Activated naive CD8-positive, alpha-beta T cell treated with anti-CD3 and anti-CD28 coated beads for 36 hours (primary cell): Measurements from ENCODE around the gene CREBBP. TPM values are rescaled to one million over a fixed set of nuclear protein-coding genes. Genes with fewer than 3 reads are reported as not detected.

ENCODE experiments used
- DNase-seq: peaks from one replicate; pipeline ENCODE4 v3.0.0; 2021
- H3K27ac Mint-ChIP-seq: one replicate; pipeline ENCODE4 v1.8.0; 2022; ENCODE audit warnings: mild to moderate bottlenecking, moderate library complexity, mixed read lengths
- H3K27me3 Mint-ChIP-seq: one replicate; pipeline ENCODE4 v1.8.0; 2022; ENCODE audit warnings: mild to moderate bottlenecking, mixed read lengths
- H3K36me3 Mint-ChIP-seq: one replicate; pipeline ENCODE4 v1.8.0; 2021; ENCODE audit warnings: mild to moderate bottlenecking, mixed read lengths
- H3K4me1 Mint-ChIP-seq: one replicate; pipeline ENCODE4 v1.8.0; 2021; ENCODE audit warnings: mixed read lengths
- H3K4me3 Mint-ChIP-seq: one replicate; pipeline ENCODE4 v1.8.0; 2022; ENCODE audit warnings: mild to moderate bottlenecking, moderate library complexity, mixed read lengths
- H3K9me3 Mint-ChIP-seq: one replicate; pipeline ENCODE4 v1.8.0; 2022; ENCODE audit warnings: mixed read lengths
- total RNA-seq, 2 experiments: library from RNA; stranded (reverse); gene quantifications; one replicate each; pipeline ENCODE4 v1.2.3, GENCODE V29; 2021

CREBBP gene
- total RNA-seq, 2 experiments from 2014 or later = 30.1 to 32.7 TPM

GRCh38 chr16:3872216-3872895 lies 8.2 kb downstream of the CREBBP start:
- Mint-ChIP-seq H3K36me3 (peaks cover 11% of the 10 kb centered on the region), H3K27ac (no peak overlapping the region), H3K27me3 (no peaks in the 10 kb centered on the region), H3K4me1 (peaks cover 84% of the 10 kb centered on the region), H3K4me3 (no peak overlapping the region), H3K9me3 (no peaks in the 10 kb centered on the region)
- no peak for DNase-seq

GRCh38 chr16:3868967-3869366 lies 11.5 kb downstream of the CREBBP start:
- Mint-ChIP-seq H3K27ac (no peak overlapping the region), H3K9me3 (no peaks in the 10 kb centered on the region), H3K4me1 (peaks cover 70% of the 10 kb centered on the region), H3K36me3 (peaks cover 3% of the 10 kb centered on the region), H3K27me3 (no peaks in the 10 kb centered on the region), H3K4me3 (no peak overlapping the region)
- DNase-seq = no peak

DNA sequence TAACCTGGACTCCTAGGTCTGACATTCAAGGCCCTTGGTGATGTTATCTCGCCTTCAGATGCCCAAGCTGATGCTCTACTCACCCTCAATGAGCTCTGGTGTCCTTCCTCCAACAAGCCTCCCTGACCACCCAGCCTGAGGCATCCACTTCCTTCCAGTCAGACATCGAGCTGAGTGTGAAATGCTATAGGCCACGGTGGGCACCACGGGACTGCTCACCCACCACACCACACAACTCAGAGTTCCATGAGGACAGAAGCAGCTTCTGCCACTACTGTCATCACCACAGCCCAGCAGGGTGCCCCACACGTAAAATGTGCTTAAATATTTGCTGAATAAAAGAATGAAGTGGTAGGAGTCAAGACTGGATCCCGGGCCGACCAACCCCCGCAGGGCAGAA lies 12.0 kb downstream of the CREBBP start:
- Mint-ChIP-seq H3K4me3 (no peak overlapping the region), H3K36me3 (peaks cover 4% of the 10 kb centered on the region), H3K4me1 (peaks cover 69% of the 10 kb centered on the region), H3K9me3 (no peaks in the 10 kb centered on the region), H3K27ac (peak overlapping the region; percentile 8), H3K27me3 (no peaks in the 10 kb centered on the region)
- DNase-seq = no peak

- no peak for DNase-seq
- Mint-ChIP-seq H3K4me1 (peaks cover 68% of the 10 kb centered on the region), H3K9me3 (no peaks in the 10 kb centered on the region), H3K27me3 (no peaks in the 10 kb centered on the region), H3K27ac (no peak overlapping the region), H3K36me3 (peaks cover 6% of the 10 kb centered on the region), H3K4me3 (no peak overlapping the region)
These were observed 13.6 kb downstream of the CREBBP start for GRCh38 chr16:3866703-3867431.

GRCh38 chr16:3865241-3865640 lies 15.3 kb downstream of the CREBBP start:
- Mint-ChIP-seq H3K36me3 (peaks cover 7% of the 10 kb centered on the region), H3K27me3 (no peaks in the 10 kb centered on the region), H3K27ac (no peak overlapping the region), H3K9me3 (no peaks in the 10 kb centered on the region), H3K4me3 (no peak overlapping the region), H3K4me1 (peaks cover 62% of the 10 kb centered on the region)
- DNase-seq = no peak

GRCh38 chr16:3864562-3864961 lies 16.0 kb downstream of the CREBBP start:
- no peak for DNase-seq
- Mint-ChIP-seq H3K4me1 (peaks cover 63% of the 10 kb centered on the region), H3K4me3 (no peak overlapping the region), H3K27me3 (no peaks in the 10 kb centered on the region), H3K27ac (no peak overlapping the region), H3K9me3 (no peaks in the 10 kb centered on the region), H3K36me3 (peaks cover 7% of the 10 kb centered on the region)

- Mint-ChIP-seq H3K4me1 (peaks cover 61% of the 10 kb centered on the region), H3K36me3 (peaks cover 7% of the 10 kb centered on the region)
These were observed 16.9 kb downstream of the CREBBP start for GRCh38 chr16:3863587-3863986.

GRCh38 chr16:3861808-3862451 lies 18.6 kb downstream of the CREBBP start:
- H3K4me3 Mint-ChIP-seq = no peak overlapping the region
- peaks cover 7% of the 10 kb centered on the region for H3K36me3 Mint-ChIP-seq
- H3K27me3 Mint-ChIP-seq = no peaks in the 10 kb centered on the region
- DNase-seq = no peak
- peaks cover 70% of the 10 kb centered on the region for H3K4me1 Mint-ChIP-seq
- no peaks in the 10 kb centered on the region for H3K9me3 Mint-ChIP-seq
- no peak overlapping the region for H3K27ac Mint-ChIP-seq

More at GRCh38 chr16:3863587-3863986, 16.9 kb downstream of the CREBBP start:
- no peak for DNase-seq
- no peaks in the 10 kb centered on the region for H3K9me3 Mint-ChIP-seq
- no peak overlapping the region for H3K27ac Mint-ChIP-seq
- no peaks in the 10 kb centered on the region for H3K27me3 Mint-ChIP-seq
- H3K4me3 Mint-ChIP-seq = no peak overlapping the region

- peaks cover 5% of the 10 kb centered on the region for H3K36me3 Mint-ChIP-seq
- DNase-seq = no peak
- no peaks in the 10 kb centered on the region for H3K9me3 Mint-ChIP-seq
- H3K4me3 Mint-ChIP-seq = no peak overlapping the region
- peaks cover 72% of the 10 kb centered on the region for H3K4me1 Mint-ChIP-seq
- no peaks in the 10 kb centered on the region for H3K27me3 Mint-ChIP-seq
- H3K27ac Mint-ChIP-seq = no peak overlapping the region
These were observed 20.6 kb downstream of the CREBBP start for GRCh38 chr16:3859889-3860288.

DNA sequence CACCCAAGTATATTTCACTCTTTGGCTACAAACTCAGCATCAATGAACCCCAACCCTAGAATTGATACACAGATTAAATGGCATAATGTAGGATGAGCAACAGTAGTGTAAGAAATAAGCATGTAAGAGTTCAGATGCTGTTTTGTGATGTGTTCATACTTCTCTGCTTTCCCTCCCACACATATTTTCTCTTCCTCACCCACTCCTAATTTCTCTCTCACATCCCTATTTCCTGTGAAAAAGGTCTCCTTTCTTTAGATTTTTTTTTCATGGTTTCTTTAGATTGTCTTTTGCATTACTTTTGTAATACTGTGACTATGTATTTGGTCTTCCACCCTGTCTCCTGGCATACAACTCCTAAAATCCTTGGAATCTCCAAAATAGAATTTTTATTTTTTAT lies 21.7 kb downstream of the CREBBP start:
- H3K9me3 Mint-ChIP-seq = no peaks in the 10 kb centered on the region
- no peak for DNase-seq
- peaks cover 78% of the 10 kb centered on the region for H3K4me1 Mint-ChIP-seq
- H3K4me3 Mint-ChIP-seq = no peak overlapping the region
- peaks cover 3% of the 10 kb centered on the region for H3K36me3 Mint-ChIP-seq
- H3K27ac Mint-ChIP-seq = no peak overlapping the region
- H3K27me3 Mint-ChIP-seq = no peaks in the 10 kb centered on the region

DNA sequence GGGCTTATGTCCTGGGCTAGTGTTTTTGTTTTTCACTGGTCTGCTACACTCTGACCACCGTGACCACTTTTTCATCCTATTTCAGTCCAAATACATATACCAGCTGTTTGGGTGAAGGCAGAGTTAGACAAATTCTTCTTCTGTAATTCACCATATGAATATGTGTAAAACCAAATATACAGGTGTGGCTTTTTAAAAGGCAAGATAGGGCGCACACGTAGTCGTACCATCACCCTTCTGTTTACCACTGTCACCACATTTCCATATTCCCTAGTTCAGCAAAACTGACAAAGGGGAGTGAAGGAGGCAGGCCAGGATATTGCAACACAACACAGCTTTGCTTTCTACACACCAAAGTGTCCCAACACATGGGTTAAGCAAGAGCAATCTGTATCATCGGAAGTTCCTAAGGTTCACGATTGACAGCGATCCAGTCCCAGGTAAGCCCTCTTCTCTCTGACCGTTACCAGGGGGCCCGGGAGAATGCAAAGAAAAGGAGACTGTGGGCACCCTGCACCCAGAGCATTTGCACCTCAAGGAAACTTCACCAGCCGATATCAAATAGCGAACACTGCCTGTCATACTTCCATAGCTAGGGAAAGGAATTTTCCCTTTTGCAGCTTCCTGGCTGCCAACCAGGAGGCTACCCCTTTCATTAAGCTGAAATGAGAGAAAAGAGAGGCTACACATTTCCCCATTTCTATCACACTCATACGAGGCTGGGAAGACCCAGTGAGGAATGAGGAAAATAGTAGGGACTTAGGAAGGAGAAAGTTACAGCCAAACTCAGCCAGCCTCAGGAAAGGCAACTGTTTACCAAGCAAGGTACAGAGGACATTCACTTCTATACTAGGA lies 23.1 kb downstream of the CREBBP start:
- Mint-ChIP-seq H3K9me3 (no peaks in the 10 kb centered on the region), H3K4me1 (peaks cover 75% of the 10 kb centered on the region), H3K36me3 (peaks cover 3% of the 10 kb centered on the region), H3K27me3 (no peaks in the 10 kb centered on the region), H3K27ac (no peak overlapping the region), H3K4me3 (no peak overlapping the region)
- no peak for DNase-seq

DNA sequence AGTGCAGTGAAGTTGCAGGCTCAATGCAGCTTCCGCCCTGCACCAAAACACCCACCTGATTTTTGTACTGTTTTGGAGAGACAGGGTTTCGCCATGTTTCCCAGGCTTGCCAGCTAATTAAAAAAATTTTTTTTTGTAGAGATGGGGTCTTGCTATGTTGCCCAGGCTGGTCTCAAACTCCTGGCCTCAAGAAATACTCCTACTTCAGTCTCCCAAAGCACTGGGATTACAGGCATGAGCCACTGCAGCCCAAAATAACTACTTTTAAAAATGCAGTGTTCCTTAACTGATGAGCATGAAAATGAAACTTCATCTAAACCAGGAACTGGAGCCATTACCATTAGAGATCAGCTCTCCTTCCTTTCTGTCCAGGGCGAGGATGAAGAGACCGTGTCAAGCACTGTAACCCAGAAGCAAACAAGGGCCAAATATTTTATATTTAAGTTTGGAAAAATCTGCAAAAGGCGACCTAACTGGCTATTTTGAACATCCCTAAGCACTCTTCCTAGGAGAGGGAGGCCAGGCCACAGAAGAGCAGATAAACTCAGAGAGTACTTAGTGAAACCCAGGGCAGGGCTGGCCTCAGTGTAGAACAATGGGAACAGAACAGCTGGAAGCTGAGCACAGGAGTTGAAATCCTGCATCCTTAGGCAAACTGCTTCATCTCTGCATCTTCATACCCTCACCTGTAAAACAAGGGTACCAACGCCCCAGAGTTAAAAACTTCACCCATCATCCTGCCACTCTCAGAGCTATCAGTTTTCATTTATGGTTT lies 24.0 kb downstream of the CREBBP start:
- H3K36me3 Mint-ChIP-seq = no peaks in the 10 kb centered on the region
- H3K27ac Mint-ChIP-seq = no peak overlapping the region
- no peak overlapping the region for H3K4me3 Mint-ChIP-seq
- DNase-seq = no peak
- H3K27me3 Mint-ChIP-seq = no peaks in the 10 kb centered on the region
- no peaks in the 10 kb centered on the region for H3K9me3 Mint-ChIP-seq
- H3K4me1 Mint-ChIP-seq = peaks cover 71% of the 10 kb centered on the region

DNA sequence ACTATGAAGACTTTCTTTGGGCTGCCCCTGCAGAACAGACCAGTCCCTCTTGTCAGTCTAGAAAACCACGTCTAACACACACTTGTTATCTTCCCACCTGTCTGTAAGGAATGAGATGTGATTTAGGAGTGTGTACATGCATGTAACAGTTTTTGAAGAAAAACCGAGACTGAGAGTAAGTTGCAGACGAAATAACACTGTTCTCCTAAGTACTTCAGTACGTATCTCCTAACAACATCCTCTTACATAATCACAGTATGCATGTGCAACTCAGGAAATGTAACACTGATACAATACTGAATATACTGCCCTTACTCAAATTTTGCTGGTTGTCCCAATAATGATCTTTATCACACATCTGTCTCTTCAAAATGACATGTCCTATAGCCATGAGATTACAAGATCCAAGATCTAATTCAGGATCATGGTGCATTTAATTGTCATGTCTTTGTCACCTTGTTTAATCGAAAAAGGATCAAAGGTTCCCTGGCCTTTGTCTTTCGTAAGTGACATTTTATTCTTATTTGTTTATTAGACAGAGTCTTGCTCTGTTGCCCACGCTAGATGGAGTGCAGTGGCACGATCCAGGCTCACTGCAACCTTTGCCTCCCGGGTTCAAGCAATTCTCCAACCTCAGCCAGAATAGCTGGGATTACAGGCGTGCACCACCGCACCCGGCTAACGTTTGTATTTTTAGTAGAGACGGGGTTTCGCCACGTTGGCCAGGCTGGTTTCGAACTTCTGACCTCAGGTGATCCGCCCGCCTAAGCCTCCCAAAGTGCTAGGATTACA lies 25.6 kb downstream of the CREBBP start:
- no peak overlapping the region for H3K4me3 Mint-ChIP-seq
- peaks cover 62% of the 10 kb centered on the region for H3K4me1 Mint-ChIP-seq
- H3K36me3 Mint-ChIP-seq = peaks cover 2% of the 10 kb centered on the region
- no peak overlapping the region for H3K27ac Mint-ChIP-seq
- H3K9me3 Mint-ChIP-seq = no peaks in the 10 kb centered on the region
- no peaks in the 10 kb centered on the region for H3K27me3 Mint-ChIP-seq
- no peak for DNase-seq

- no peak overlapping the region for H3K27ac Mint-ChIP-seq
These were observed 30.0 kb downstream of the CREBBP start for GRCh38 chr16:3850544-3850899.

More at GRCh38 chr16:3850544-3850899, 30.0 kb downstream of the CREBBP start:
- no peaks in the 10 kb centered on the region for H3K27me3 Mint-ChIP-seq
- H3K4me3 Mint-ChIP-seq = no peak overlapping the region
- H3K4me1 Mint-ChIP-seq = peaks cover 41% of the 10 kb centered on the region
- H3K36me3 Mint-ChIP-seq = peaks cover 7% of the 10 kb centered on the region
- H3K9me3 Mint-ChIP-seq = no peaks in the 10 kb centered on the region
- DNase-seq = no peak
